Hypothalamus (tissue), 51 donors: Measurements from ENCODE around the gene BAK1.

Experiments used
- DNase-seq, 51 donors: peaks; one replicate each; lab custom pipeline; 2025; lab: John Stamatoyannopoulos, UW

BAK1 gene

DNA sequence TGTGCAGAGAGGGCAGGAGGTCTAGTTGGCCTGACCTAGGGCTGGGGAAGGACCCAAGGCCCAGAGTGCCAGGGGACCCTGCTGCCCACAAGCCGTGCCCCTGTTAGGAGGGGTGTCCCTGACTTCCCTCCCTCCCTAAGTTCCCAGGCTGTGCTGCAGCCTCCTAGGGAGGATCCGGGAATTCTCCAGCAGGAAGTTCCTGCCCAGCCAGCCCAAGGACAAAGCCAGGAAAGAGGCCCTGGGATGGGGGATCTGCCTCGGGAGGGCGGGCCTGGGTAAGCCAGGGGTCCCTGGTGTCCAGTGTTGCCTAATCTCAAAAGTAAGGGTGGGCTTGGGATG lies 9.3 kb upstream of the BAK1 start:
- DNase-seq = no peak

DNA sequence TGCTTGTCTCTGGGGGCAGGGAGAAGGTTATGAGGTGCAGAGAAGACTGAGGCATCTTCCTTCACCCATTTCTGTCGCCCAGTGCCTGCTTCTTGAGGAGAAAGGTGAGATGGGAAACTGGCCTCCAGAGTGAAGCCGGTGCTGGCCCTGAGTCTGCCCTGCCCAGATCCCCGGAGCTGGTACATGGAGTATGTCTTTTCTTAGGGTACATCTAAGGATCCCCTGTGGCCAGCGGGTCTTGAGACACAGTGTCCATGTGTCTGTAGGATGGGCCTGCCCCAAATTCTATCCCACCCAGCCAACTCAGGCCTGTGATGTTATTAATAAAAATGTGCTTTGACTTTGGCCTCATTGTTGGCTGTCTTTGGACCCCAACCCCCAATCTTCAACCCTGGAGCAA lies 8.8 kb upstream of the BAK1 start:
- no peak for DNase-seq

DNA sequence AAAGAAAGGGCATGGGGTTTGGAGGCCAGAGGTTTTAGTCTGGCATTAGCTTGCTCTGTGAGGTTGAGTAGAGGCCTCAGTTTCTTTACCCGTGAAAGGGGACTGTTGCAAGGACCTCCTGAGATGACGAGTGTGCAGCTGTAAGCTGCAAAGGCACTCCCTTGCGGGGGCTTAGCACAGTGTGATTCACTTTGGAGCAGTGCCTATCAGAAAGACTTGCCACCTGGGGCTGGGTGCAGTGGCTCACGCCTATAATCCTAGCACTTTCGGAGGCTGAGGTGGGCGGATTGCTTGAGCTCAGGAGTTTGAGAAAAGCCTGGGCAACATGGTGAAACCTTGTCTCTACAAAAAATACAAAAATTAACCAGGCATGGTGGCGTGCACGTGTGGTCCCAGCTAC lies 7.5 kb upstream of the BAK1 start:
- peak in 2 of 51 donors; percentile 28 to 29 for DNase-seq

DNA sequence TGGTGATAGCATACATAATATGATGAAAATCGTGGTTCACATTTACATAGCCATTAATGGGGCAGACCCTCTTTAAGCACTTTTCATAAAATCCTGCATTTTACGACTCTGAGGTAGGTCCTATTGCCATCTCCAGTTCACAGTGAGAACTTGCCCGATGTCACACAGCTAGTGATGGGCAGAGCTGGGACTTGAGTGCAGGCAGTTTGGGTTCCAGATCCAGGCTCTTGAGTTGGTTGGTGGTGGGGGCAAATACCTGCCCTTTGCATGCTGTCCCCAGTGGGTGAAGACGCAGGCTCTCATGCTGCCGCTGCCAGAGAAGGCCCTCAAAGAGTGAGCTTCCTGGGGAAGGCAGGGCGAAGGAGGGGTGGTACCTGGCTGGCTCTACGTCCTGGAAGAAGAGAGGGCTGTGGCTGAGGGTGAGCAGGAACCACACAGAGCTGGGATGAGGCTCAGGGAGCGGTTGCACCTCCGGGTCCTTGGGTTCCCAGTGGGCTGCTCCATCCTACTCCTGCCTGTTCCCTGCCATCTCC lies 6.1 kb upstream of the BAK1 start:
- DNase-seq = no peak

DNA sequence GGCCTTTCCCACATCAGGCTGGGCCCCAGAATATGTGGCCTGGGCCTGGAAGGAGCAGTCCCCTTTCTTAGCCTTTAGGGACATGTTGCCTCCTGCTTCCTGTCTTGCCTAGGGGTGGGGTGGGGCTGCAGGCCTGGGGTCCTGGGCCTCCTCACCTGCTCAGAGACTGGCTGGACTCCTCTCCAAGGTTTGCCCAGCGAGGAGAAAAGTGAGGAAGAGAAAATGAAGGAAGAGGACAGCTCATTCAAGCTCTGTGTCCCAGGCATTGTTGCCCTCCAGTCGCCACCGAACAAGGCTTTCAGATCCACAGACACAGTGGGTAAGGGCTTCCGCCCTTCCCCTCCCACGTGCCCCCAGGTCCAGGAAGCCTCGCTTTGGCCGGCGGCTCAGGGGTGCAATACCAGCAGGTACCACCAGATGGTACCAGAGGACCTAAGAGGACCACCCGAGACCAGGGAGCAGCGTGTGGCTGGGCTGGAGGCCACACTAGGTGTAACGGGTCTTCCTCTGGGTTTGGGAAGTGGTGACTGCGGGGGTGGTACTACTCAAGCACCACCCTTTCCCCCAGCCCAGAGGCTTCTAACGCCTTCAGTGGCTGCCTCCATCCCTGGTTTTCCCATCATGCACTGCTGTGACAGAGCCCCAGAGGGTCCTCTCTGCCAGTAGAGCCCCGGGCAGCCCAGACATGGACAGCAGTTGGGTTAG lies 5.5 kb upstream of the BAK1 start:
- DNase-seq = peak in 49 of 51 donors; percentile 8 to 84 (median 55)

DNA sequence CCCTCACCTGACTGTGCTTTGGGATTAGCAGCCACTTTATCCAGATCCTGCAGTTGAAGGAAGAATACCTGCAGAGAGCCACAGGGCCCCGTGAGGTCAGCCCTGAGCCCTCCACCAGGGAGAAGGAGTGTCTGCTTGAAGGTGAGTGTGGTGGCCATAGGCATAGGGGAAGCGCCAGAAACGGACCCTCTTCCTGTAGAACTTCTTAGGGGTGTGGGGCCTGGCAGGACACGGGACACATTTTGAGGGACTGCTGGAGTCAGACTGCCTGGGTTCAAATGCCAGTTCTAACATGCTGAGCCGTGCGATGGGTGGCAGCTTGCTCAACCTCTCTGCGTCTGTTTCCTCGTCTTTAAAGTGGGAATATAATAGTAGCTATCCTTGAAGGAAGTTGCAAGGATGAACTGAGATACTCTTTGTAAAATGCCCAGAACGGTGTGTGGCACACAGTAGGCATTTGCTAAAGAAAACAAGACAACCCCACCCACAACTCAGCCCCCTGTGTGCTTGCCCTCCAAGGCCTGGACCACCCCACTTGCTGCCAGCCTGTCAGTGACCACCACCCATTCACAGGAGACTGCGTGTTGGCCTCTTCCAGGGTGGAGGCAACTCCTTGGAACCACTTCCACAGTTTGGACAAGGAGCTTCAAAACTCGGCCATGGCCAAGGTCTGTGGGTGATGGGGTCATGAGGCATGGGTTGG lies 4.8 kb upstream of the BAK1 start:
- no peak for DNase-seq

DNA sequence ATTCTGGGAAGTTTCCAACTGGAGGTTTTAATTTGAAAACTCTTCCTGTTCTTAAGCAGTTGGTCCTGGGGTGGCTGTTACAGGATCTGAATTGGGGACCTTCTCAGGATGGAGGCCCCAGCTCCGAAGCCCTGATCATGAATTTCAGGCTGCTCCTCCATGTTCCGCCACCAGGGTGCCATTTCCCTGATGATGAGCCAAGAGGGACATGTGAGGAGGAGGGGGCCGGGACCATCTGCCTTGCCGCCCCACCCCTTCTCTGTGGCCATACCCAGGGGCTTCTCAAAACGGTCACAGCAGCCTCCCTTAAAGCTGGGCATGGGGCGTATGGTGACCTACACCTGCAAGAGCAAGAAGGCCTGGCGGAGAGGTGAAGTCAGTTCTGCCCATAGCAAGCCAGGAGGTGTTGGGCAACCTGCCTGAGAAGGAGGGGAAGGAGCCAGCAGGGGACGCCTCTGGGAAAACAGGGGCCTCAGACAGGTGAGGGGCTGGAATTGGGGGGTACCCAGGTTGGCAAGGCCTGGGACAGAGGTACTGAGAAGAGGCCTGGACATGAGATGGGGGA lies 3.6 kb upstream of the BAK1 start:
- no peak for DNase-seq

DNA sequence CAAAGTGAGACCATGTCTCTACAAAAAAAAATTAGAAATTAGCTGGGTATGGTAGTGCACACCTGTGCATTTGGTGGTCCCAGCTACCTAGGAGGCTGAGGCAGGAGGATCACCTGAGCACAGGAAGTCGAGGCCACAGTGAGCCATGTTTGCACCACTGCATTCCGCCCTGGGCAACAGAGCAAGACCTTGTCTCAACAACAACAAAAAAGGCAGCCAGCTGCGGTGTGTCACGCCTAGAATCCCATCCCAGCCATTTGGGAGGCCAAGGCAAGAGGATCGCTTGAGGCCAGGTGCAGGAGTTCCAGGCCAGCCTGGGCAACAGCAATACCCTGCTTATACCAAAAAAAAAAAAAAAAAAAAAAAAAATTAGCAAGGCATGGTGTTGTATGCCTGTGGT lies 1.1 kb upstream of the BAK1 start:
- no peak for DNase-seq

DNA sequence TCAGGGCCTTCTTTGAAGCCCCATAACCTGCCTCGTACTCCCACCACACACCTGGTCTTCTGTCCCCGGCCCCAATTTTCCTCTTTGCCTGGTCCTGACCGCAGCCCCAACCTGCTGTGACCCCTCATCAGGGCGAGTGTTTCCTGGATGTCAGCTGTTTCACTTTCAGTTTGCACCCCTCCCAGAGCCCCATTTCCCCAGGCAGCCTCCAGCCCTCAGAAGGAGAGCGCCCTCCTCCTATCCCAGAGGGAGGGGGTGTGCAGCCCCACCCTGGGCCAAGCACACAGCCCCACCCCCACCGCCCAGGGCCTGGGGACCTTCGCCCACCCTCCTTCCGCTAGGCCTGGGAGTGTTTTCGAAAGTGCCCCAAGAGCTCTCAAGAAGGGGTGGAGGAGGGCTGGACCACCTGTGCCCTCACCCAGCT lies 1.5 kb downstream of the BAK1 start:
- no peak for DNase-seq

DNA sequence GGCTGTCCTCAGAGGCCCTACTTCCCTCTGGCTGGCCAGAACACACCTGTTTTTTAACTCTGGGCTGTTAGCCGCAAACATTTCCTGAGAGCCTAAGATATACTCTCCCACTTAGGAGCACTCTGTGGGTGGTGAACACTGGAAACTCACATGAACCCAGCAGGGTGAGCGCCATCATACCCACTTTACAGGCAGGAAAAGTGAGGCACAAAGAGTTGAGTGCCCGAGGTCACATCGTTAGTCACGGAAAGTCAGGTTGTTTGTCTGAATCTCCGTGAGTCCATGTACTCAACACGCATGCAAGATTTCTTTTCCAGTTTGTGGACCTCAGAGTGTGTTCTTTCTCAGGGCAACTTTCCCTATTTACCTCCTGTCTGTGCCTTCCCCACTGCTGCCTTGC lies 1.9 kb downstream of the BAK1 start:
- no peak for DNase-seq

DNA sequence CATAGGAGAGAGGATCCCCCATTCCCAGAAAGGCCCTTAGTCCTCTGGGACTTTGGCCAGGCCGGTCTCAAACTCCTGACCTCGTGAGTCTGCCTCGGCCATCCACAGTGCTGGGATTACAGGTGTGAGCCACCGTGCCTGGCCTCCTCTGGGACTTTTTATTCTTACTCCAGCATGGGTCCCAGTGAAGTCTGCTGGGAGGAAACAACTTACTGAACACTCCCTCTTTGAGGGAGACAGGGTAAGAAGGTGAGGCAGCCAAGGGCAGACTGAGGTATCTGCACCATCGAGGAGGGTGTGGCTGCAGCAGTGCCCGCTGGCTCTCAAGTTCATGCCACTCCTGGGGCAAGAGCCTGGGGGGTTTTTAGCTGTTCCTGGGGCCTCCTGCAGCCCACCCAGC lies 2.4 kb downstream of the BAK1 start:
- DNase-seq = no peak

DNA sequence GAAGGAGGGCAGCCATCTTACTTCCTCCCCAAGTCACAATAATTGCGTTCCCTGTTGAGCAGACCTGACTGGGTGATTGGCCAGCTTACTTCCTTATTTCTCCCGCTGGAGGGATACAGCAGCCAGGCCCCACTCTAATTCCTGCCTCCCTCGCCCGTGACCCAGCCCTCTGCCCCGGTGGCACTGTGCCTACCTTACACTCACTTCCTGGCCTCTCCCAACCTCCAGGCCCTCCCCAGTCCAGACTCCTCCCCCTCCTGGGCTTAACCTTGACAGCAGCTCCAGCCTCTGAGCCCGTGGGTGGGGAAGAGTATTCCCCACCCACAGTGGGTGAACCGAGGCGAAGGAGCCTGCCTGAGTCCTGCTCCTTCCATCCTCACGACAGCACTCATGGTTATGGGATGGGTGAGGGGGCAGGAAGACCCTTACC lies 3.0 kb downstream of the BAK1 start:
- DNase-seq = peak in 2 of 51 donors; percentile 9 to 10

DNA sequence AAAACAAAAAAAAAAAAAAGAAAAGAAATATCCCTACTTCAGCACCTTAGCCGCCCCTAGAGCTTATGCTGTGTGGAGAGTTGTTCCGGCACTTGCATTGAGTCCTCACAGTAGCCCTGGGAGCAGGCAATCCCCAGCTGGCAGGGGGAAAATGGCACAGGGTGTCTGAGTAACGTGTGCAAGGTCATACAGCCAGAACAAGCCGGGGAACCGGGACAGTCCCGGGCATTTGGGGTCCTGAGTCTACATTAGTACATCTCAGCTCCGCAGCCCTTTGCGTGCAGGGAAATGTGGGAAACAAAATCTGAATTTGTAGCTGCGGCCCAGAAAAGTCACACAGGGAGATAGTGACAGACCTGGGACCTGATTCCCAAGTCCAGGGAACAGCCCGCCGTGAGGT lies 3.4 kb downstream of the BAK1 start:
- no peak for DNase-seq

DNA sequence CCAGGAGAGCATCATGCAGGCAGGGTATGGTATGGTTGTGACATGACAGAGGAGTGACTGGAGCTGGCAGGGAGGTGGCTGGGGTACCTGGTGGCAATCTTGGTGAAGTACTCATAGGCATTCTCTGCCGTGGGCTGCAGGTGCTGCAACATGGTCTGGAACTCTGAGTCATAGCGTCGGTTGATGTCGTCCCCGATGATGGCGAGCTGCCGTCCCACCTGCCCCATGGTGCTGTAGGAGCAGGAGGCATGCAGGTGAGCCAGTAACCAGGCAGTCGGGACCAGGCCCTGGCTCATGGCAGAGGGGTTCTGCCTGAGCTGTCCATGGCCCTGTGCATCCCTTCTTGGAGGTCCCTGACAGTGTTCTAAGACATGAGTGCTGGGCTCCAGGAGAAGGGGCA lies 4.9 kb downstream of the BAK1 start:
- no peak for DNase-seq

DNA sequence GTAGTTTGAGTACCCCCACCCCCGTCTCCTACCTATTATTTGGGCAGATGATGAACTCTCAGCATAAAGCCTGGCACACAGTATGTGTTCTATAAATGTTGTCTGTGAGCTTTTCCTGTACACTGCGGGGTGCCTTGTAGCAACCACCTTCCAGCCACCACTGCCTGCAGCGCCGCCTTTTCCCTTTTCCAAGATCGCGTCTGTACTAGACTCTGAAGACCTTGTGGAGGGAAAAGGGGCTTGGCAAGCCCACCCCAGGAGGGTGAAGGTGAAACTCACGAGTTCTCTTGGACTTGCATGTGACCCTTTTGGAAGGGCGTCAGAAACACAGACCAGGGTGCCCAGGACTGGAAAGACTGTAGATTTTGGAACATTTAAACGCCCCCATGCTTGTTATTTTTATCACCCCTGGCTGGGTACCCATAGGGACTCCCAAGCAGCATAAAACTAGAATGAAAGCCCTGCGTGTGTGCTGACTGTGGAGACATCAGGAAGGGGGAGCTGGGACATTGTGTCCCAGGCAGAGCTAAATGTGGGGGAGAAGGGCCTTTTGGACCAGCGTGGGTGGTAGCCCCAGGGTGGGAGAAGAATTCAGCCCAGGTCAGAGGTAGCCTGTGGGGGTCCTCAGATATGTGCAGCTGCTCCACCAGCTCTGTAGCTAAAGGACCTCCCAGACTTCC lies 8.3 kb downstream of the BAK1 start:
- DNase-seq = peak in 3 of 51 donors; percentile 16 to 68 (median 50)

DNA sequence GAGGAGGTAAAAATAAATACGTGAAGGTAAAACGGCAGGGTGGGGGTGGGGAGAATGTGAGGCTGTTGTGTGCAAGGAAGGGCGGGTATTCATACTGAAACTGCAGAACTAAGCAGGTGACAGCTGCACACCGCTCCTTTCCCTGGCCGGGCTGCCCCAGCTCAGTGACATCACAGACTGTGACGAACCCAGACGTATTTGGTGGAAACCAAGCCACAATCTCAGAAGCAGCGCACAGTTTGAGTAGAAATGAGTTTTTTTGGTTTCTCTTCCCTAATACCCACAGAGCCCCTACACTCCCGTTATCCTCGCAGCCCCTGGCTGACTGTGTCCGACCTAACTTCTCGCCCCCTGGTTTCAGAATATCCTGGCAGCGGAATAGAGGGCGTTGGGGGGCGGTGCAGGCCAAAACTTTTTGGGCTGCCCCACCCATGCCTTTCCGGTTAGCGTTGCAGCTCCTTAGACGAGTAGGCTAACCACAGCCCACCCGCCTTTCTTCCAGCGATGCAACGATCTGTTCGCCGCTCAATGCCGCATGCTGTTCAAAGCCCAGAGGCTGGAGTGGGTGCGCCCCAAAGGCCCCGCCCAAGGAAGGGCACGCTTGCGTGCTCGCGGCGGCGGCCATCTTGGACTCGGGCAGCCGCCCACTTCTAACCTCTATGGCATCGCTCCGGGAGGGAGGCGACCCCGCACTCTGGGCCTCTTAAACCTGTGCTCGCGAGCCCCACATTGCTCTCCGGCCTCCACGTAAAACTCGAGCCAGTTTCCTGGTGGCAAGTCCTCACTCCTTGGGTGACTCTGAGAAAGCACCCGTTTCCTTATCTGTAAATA lies 9.1 kb downstream of the BAK1 start:
- peak in 50 of 51 donors; percentile 21 to 82 (median 63) for DNase-seq

DNA sequence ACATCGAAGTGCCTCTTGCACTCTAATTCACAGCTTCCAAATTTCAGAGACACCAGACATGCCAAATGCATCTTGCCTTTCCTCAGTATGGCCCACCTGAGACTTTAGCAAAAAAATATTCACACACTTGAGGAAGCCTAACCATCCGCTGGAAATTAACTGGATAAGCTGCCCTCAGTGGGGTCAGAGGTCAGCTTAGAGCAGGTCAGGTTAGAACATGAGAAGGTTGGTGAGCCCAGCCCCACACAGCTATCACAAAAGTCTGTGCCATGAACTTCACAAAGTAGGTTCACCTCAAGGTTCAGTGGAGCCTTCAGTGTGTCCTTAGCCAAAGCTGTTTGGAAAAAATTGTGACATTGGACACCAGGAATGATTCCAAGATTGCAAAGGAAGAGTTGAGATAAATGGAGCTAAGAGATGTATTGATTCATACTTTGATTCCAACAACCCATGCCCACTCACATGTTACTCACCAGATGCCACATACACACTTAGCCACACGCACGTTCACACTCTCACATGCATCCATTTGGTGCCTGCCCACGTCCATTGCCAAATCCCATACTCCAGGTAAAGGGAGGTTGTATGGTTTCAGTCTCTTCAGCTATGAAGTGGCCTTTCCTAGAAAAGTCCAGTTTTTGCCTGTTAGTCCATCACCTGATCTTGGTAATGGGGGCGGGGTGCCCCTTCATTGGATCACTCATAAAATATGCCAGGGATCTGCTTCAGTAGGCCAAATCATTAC lies 11.1 kb downstream of the BAK1 start:
- DNase-seq = peak in 1 of 51 donors; percentile 27

DNA sequence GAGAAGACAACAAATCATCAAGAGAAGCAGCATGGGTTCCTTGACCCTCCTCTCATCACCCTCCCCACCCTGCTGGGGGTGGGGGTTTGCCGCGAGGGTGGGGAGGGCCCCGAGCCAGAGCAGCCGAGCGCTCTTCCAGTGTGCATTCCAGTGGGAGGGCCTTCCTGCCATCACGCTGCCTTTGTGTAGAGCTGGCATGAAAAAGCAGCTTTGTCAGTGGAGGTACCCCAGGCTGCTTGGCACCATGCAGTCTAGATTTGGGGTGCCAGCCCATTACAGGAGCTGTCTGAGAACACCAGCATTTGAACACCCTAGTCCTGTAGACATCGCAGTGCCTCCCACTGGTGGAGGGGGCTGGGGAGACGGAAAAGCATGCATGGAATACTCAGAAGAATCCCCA lies 12.2 kb downstream of the BAK1 start:
- DNase-seq = peak in 2 of 51 donors; percentile 13 to 41

DNA sequence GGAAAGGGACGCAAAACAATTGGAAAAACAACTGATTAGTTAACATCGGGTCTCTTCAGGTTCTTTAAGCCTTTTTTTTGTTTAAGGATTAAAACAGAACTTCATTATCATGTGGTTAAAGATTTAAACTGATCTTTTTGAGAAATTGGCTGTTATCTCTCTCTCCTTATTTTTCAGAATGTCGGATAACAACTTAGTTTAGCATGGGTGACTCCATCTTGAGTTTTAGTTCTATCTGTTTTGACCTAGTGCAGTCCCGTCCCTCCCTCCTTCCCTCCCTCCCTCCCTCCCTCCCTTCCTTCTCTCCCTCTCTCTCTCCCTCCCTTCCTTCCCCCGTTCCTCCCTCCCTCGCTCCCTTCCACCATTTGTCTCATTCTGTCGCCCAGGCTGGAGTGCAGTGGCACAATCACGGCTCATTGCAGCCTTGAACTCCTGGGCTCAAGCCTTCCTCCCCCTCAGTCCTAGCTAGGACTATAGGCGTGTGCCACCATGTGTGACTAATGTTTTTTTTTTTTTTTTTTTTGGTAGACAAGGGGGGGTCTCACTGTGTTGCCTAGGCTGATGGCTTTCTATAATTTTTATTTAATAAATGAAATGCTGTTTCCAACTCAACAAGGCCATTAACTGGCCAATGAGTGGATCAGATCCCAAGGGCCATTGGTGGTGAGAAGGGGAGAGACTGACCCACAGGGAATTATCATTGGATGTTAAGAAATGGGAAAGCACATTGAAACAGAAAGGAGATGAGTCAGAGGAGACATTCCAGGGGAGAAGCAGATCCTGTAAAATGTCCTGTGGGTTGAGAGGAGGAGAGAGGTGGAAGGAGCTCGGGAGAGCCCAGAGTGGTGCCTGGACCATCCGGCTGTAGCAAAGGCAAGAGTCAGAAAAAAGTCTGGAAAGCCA lies 13.6 kb downstream of the BAK1 start:
- no peak for DNase-seq
